HG03565 (cell line): Measurements from ENCODE around the gene LTBP1.

Source experiments
- ATAC-seq: cut with Tn5 transposase; IDR thresholded peaks from one replicate; pipeline ENCODE4 v1.9.1; 2021; ENCODE audit warnings: mild to moderate bottlenecking, moderate library complexity; ENCODE audit not compliant: unreplicated experiment

Gene LTBP1

DNA sequence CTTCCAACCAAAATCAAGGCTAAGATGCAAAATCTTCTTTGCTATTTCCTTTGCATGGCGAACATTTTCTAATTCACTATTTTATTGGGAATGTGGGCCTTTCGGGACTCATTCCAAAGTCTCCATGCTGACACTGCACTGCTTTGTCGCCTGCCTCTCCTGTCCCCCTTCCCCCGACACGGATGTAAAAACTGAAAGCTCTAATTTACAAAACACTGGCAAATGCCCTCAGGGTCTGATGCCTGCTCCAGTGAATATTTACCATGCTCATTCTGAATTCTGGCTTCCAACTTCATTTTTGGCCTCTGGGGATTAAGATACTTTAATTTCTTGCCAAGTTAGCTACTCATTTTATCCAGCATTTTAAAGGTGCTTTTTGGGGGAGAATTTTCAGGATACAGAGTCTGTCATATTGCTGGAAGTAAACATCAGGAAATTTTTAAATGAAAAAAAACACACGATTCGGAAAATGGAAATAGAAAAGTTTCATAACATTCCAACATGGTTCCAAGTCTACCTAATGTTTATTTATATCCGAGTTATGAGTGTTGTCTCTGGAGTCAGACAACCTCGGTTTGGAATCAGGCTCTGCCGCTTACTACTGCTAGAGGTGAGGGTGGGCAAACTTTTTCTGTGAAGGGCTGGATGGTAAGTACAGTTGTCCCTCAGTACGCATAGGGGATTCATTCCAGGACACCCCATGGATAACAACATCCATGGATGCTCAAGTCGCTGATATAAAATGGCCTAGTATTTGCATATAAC lies 14.6 kb upstream of the LTBP1 start:
- no peak for ATAC-seq

DNA sequence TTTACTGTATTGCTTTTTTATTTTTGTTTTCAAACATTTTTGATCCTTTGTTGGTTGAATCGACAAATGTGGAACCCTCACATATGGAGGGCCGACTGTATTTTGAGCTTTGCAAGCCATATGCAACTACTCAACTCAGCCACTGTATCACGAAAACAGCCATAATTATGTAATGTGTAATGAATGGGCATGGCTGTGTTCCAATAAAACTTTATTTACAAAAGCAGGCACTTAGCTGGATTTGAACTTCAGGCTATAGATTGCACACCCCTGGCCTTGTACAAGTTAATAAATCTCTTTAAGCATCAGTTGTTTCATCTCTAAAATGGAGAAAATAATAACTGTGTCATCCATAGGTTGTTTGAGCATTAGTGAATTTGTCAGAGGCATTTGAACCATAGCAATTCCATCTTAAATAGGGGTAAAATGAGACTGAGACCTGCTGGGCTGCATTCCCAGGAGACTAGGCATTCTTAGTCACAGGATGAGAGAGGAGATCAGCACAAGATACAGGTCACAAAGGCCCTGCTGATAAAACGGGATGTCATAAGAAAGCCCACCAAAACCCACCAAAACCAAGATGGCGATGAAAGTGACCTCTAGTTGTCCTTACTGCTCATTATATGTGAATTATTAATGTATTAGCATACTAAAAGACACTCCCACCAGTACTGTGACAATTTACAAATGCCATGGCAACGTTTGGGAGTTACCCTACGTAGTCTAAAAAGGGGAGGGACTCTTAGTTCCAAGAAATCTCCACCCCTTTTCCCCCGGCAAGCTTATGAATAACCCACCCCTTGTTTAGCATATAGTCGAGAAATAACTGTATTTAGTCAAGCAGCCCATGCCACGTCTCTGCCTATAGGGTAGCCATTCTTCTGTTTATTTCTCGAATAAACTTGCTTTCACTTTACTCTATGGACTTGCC lies 13.7 kb upstream of the LTBP1 start:
- ATAC-seq: no peak

DNA sequence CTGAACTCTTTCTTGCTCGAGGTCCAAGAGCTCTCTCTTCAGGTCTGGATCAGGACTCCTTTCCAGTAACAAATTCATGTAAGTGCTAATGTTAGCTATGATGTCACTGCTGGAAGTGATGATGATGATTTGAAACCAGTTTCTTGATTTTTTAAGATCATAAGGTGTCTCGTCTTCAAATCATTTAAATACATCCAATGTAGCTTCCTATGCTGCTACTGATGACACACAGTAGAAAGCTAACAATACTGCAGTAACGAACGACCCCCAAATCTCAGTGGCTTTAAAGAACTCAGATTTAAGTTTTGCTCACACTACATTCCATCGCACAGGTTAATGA lies 13.0 kb upstream of the LTBP1 start:
- ATAC-seq: no peak

DNA sequence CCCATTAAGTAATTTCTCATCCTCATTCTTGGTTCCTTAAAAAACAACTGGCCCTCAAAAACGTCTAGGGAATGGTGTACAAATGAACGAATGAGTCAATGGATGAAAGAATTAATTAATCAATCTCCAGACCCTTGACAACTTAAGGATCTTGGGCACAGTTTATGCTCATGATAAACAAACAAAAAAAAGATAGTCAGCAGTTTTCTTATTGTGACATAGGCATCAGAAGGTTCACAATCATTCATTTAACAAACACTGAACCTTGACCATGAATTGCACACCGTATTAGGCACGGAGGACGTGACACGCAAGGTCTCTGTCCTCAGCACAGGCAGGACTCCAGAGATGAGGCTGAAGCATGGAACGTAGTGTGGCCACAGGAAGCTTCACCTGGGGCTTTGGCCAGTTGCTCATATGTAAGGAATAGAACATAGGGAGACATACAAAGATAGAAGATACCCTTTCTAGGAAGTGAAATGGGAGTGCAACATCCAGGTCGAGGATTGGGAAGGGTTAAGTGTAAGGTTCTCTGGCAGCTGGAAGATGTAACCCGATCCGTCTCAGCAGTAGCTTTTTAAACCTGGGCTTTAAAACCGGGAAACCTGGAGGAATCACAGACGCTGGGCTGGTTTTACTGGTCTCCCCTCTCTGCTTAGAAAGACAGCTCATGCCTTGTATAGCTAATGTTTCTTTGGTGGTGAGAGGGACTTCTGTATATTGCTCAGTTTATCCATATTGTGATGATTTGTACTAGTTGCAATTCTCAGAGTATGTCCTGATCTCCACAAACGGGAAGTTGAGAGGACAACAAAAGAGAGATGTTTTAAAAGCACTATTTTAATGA lies 8.9 kb upstream of the LTBP1 start:
- no peak for ATAC-seq

DNA sequence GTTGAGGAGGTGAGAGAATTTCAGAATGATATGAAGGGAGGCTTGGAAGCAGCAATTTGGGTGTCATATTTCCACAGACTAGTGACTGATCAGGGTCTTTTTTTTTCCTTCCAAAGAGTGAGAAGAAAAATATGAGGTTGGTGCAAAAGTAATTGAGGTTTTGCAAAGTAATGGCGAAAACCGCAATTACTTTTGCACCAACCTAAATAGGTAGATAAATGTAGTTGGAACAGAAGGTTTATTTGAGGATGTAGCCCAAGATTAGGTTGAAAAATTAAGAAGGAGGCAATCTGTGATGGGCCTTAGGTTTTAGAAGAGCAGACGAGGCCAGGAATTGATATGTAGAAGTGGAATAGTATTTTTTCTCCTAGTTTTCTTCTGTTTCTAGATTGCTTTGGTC lies 7.8 kb upstream of the LTBP1 start:
- no peak for ATAC-seq

DNA sequence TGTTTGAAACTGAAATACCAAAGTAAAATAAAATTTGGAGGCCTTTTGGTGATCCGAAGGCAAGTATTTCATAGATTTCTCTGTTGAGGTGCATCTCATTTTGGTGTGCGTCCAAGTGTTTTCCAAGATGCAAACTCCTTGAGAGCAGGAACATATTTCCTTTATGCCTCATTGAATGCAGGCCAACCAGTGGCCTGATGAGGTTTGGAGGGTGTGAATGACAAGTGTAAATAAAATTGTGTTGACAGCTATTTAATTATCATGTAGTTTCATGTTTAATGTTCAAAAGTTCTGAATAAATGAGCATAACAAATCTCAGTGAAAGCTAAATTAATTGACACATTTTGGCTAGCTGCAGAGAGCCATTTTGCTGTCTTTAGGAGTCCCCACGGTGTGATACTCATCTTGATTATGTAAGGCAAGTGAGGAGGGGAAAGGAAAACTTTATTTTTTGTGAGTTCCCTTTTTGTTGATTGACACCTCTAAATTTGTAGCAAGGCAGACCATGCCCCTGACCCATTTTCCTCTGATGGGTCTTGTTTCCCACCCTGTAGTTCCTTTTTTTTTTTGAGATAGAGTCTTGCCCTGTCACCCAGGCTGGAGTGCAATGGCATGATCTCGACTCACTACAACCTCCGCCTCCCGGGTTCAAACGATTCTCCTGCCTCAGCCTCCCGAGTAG lies 6.3 kb upstream of the LTBP1 start:
- ATAC-seq: no peak

DNA sequence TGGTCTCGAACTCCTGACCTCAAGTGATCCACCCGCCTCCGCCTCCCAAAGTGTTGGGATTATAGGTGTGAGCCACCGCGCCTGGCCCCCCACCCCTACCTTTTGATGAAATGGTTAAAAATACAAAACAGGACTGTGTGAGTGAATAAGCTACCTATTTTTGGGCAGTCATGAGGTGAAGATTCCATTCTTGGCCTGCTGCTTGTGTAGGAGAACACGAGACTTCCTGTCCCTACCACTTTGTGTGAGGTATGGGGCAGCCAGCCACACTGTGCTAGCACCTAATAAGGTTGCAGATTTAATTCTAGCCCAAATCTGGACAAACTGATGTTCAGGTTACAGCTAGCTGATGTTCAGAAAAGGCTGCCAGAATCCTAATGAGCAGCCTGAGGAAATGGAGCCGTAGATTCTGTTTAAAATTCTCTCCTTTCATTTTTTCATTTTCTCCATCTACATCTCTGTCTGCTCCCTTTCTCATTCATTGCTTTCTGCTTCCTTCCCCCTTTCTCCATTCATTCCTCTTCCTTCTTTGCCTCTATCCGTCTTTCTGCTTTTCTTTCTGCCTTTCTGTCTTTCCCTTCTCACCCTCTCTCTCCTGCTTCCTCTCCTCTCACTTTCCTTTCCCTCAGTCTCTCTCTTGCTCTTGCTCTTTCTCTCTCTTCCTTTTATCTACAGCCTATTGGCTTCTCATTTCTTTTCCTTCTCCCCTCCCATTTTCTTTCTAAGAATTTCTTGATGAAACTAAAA lies 4.6 kb upstream of the LTBP1 start:
- no peak for ATAC-seq

DNA sequence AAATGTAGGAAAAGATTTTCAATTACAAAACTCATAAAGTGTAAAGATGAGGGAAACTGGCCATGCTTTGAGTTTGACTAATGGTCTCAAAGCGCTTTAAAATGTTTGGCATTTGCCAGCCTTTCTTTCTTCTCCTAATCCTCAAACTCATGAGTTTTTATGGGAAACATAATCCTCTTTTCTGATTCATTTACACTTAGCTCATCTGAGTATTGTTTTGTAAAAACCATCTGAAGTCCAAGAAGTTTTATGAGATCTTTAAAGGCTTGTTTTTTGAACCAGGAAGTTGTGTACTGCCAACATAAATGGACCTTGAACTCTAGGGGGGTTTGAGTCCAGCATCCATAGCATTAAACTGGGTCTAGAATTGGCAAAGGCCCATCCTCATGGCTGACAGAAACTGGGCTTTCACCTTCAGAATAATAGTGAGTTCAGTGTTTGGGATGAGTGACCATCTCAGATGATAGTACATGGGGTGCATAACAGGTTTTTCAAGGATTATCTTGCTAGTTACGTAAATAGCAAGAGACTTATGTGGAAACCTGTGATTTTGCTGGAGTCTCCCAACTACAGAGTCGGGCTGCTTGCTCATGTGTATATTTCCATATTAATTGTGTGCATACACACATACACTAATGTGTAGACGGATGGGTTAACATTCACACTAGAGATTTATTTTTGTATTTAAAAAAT lies 3.8 kb upstream of the LTBP1 start:
- no peak for ATAC-seq

DNA sequence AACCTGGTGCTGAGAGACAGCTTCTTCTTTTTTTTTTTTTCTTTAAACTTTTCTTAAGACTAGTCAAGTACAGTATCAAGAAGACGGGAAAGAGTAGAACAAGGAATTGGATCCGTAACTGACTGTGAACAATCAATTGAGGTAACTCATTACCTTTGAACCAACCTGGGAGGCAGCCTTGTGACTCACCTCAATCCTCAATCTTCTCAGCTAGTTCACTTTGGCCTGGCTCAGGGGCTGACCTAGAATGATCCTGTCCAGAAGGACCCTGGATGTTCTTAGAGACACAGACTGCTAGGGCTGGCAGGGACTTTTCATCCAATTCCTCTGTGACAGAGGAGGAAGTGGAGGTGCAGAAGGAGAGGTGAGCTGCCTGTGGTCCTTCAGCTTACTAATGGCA lies 1.5 kb upstream of the LTBP1 start:
- no peak for ATAC-seq

DNA sequence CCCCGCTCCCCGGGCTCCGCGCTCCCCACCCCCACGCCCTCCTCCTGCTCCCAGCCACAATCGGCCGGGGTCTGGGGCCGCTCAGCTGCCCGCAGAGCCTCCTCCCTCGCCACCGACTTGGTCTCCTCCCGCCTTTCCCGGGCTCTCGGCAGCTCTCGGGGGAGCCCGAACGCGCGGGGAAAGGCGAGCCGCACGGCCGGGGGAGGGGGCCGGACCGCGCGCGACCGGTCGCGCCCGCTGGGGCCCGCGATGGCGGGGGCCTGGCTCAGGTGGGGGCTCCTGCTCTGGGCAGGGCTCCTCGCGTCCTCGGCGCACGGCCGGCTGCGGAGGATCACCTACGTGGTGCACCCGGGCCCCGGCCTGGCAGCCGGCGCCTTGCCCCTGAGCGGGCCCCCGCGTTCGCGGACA lies 327 bp downstream of the LTBP1 start:
- no peak for ATAC-seq

DNA sequence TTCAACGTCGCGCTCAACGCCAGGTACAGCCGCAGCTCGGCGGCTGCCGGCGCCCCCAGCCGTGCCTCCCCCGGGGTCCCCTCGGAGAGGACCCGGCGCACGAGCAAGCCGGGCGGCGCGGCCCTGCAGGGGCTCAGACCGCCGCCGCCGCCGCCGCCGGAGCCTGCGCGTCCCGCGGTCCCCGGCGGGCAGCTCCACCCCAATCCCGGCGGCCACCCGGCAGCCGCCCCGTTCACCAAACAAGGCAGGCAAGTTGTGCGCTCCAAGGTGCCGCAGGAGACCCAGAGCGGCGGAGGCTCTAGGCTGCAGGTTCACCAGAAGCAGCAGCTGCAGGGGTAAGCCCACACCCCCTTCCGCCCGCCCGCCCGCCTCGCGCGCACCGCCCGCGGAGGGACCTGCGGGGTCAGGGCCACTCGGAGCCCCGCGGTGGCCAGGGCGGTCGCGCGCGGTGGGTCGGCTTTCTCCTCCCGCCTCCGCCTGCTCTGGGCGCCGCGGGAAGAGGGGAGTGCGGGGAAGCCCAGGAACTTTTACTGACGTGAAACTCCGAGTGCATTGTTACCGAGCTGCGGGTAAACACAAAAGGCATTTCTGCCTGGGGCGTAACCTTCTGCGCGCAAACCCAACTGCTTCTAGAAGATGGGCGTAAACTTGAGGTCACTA lies 861 bp downstream of the LTBP1 start:
- no peak for ATAC-seq

DNA sequence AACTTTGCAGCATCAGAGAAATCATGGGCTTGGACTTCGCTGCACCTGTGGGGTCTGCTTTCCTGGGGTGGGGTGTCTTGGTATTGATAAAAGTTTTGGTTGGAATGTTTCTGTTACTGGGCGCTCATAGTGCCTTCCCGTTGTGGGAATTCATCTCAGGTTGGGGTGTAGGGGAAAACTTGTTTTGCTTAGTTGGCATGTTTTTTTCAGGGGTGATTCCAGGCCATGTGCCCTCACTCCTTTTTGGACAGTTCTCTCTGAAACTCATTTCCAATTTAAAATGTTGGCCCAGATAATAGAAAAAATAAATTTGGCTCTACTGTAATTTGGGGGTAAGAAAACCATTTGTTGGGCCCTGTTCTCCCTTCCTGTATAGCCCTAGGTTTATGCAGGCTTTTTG lies 1.5 kb downstream of the LTBP1 start:
- ATAC-seq: no peak

DNA sequence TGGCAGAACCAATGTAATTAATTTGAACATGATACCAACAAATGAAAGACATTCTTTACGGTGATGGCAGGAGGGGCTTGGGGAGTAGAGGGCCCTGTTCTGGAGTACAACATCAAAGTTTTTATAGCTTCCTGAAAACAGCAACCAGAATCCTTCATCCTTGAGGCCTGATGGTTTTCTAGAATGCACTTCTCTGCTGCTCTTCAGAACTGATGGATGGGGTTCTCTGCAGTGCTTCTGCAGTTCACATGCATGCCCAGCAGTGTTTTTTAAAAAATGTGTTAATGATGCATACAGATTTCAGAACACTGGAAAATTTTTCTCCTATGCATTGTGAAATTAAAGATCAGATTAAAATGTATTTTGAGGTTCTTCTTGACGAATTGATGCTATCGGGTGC lies 2.5 kb downstream of the LTBP1 start:
- ATAC-seq: no peak

DNA sequence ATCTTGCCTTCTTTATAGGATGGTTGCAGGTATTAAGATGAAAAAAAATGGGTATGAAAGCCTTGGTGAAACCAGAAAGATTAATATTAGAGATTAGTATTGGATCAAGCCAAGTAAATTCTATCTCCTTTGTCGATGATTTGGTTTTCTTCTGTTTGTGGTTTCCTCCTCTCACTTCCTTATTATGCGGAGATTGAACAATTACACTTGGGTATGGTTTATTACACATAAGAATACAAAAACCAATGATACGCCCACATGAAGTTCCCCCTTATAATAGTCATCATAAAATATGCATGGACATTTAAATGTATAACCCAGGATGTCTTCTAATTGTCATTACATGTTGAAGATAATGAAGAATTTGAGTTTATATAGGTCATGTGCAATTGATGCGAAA lies 4.9 kb downstream of the LTBP1 start:
- no peak for ATAC-seq

DNA sequence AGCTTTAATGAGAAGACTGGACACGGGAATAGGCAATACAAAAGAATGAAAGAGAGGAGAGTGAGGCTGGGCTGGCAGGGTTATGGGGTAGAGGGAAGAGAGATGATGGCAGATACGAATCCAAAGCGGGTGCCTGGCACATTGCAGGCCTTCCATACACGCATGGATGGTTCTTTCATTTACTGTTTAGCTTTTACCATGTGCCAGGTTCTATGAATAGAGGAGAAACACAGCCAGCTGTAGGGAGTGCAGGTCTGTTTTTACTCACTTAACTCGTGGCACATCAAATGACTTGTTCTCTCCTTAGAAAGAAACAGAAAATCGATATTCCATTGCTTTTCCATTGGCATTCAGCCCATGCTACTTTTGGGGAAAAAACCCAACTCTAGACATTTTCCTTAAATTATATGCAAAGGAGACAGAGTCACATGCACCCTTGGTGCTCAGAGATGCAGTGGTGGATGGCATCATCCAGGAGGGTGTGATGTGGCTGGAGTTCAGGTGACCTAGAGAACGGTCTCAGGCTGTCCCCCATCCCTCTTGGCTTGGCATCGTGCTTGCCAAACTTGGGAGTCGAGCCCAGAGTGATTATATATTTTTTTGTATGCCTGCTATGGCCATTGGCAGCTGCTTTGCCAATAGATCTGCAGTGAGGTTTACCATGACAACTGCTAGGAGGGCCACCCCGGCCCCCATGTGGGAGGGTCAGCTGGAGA lies 6.2 kb downstream of the LTBP1 start:
- no peak for ATAC-seq

DNA sequence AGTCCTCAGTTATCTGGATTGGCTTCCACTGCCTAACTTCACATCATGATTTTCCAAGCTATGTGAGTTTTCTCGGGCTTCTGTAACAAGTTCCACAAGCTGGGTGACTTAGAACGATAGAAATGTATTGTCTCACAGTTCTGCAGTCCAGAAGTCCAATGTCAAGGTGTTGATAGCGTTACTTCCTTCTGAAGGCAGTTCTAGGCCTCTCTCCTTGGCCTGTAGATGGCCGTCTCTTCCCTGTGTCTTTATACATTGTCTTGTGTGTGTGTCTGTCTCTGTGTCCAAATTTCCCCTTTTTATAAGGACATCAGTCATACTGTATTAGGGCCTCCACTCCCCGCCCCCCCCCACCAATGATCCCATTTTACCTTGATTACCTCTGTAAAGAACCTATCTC lies 7.5 kb downstream of the LTBP1 start:
- no peak for ATAC-seq

DNA sequence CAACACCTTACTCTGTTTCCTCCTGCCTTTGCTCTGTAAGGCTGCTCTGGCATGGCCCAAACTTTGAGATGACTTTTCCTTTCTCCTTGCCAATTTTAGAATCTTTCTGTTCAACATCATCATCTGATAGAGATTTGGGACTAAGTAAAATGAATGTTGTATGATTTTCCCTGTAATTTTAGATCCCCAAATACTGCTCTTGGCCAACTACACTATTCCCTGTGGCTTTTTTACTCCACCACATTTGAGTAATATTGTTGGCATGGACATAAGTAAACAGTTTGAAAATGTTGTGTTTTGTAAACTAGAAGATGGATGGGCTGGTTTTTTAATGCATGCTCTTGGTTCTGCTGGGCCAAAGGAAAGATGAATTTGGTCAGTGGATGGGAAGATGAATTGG lies 12.1 kb downstream of the LTBP1 start:
- ATAC-seq: no peak

DNA sequence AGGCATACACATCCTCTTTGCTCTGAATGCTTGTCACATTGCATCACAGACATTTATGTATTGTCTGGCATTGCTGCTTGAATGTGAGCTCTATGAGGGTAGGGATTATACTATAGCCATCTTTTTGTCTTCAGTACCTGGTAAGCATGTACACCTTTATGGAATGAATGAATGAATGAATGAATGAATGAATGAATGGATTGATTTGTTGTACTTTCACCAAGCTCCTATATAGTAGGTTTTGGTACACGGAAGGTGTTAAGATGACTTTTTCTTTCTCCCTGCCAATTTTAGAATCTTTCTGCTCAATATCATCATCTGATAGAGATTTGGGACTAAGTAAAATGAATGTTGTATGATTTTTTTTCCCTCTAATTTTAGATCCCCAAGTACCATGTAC lies 13.5 kb downstream of the LTBP1 start:
- ATAC-seq: no peak
